Measurements from ENCODE around the gene PPP3CA.

The PPP3CA gene

GRCh38 chr4:101309925-101310324, 37.4 kb downstream of the PPP3CA start:
- Histone ChIP-seq H3K4me2 (ENCODE audit: low read length) (no peak overlapping the region), H3K27ac (no peak overlapping the region), H3K9ac (no peak overlapping the region), H2AFZ (no peak overlapping the region), H3K36me3 (ENCODE audit: control insufficient read depth, insufficient read depth, low read length) (no peaks in the 10 kb centered on the region), H3K27me3 (ENCODE audit: control insufficient read depth, insufficient read depth, low read length) (no peaks in the 10 kb centered on the region), H3K9me3 (ENCODE audit: control insufficient read depth, low read length) (no peaks in the 10 kb centered on the region), H3K4me1 (no peaks in the 10 kb centered on the region), H3K4me3 (ENCODE audit: low read depth, low read length) (no peak overlapping the region), H3K79me2 (peaks cover 5% of the 10 kb centered on the region)
- TF ChIP-seq CTCF (IDR thresholded peaks at IDR 0.05): no peak

GRCh38 chr4:101307899-101308298, 39.4 kb downstream of the PPP3CA start:
- Histone ChIP-seq H3K36me3 (ENCODE audit: control insufficient read depth, insufficient read depth, low read length) (no peaks in the 10 kb centered on the region), H3K9me3 (ENCODE audit: control insufficient read depth, low read length) (no peaks in the 10 kb centered on the region), H3K27me3 (ENCODE audit: control insufficient read depth, insufficient read depth, low read length) (no peaks in the 10 kb centered on the region), H3K4me2 (ENCODE audit: low read length) (no peak overlapping the region), H3K79me2 (peaks cover 3% of the 10 kb centered on the region), H2AFZ (no peak overlapping the region), H3K9ac (no peak overlapping the region), H3K4me1 (no peaks in the 10 kb centered on the region), H3K4me3 (ENCODE audit: low read depth, low read length) (no peak overlapping the region), H3K27ac (no peak overlapping the region)
- no peak for TF ChIP-seq CTCF (IDR thresholded peaks at IDR 0.05)

- Histone ChIP-seq H3K27me3 (ENCODE audit: control insufficient read depth, insufficient read depth, low read length) (no peaks in the 10 kb centered on the region), H3K36me3 (ENCODE audit: control insufficient read depth, insufficient read depth, low read length) (no peaks in the 10 kb centered on the region), H3K4me1 (no peaks in the 10 kb centered on the region), H3K9ac (no peak overlapping the region), H3K4me3 (ENCODE audit: low read depth, low read length) (no peak overlapping the region), H3K27ac (no peak overlapping the region), H3K79me2 (peaks cover 3% of the 10 kb centered on the region), H2AFZ (no peak overlapping the region), H3K4me2 (ENCODE audit: low read length) (no peak overlapping the region), H3K9me3 (ENCODE audit: control insufficient read depth, low read length) (no peaks in the 10 kb centered on the region)
- no peak for TF ChIP-seq CTCF (IDR thresholded peaks at IDR 0.05)
These were observed 40.3 kb downstream of the PPP3CA start for GRCh38 chr4:101306764-101307615.

- H3K4me3 ChIP-seq (ENCODE audit: low read depth, low read length): no peak overlapping the region
These were observed 41.1 kb downstream of the PPP3CA start for GRCh38 chr4:101306225-101306624.

More at GRCh38 chr4:101306225-101306624, 41.1 kb downstream of the PPP3CA start:
- Histone ChIP-seq H3K9ac (no peak overlapping the region), H3K27me3 (ENCODE audit: control insufficient read depth, insufficient read depth, low read length) (no peaks in the 10 kb centered on the region), H3K79me2 (peaks cover 3% of the 10 kb centered on the region), H2AFZ (no peak overlapping the region), H3K36me3 (ENCODE audit: control insufficient read depth, insufficient read depth, low read length) (no peaks in the 10 kb centered on the region), H3K4me2 (ENCODE audit: low read length) (no peak overlapping the region), H3K4me1 (no peaks in the 10 kb centered on the region), H3K9me3 (ENCODE audit: control insufficient read depth, low read length) (no peaks in the 10 kb centered on the region), H3K27ac (no peak overlapping the region)
- TF ChIP-seq CTCF (IDR thresholded peaks at IDR 0.05): no peak
